ENCODE measurements around the gene SAPCD1. TPM values are rescaled to one million over a fixed set of nuclear protein-coding genes. Genes with fewer than 3 reads are reported as not detected.
"Not testable (repeated sequence)": the region's sequence is repeated elsewhere in the genome, so short reads cannot be mapped to it uniquely, and the experiment has no call there.

SAPCD1 gene
- total RNA-seq, 1 donor from 2014 or later, result 15.0 TPM

DNA sequence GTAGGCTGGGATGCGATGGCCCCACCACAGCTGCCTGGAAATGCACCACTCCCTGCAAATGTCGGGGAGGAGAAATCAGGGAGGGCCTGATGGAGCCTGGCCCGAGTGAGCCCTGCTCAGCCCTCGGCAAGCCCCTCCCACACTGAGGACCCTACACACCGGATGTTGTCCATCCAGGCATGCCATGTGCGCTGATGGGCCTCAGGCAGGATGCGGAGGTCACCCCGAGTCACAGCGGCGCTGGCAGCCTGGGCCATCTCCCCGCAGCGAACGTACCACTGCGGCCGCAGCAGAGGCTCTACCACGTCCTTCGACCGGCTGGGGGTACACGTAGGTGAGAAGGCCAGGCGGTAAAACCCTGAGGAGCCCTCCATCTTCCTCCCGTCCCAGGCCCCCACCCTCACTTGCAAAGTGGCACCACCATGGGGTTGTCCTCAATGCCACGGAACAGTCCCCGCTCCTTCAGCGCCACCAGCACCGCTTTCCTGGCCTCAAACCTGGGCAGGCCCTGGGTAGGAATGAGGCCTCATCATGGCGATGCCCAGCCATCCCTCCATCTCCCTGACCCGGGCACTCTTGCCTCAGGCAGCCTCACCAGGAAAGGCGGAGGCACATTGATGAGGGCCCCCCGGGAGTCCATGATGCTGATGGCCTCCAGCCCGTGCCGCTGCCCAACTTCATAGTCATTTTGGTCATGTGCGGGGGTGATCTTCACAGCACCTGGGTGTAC, 19.8 kb downstream of the SAPCD1 start:
- H3K27me3 Mint-ChIP-seq, result no peaks in the 10 kb centered on the region
- H3K9me3 Mint-ChIP-seq, result no peaks in the 10 kb centered on the region
- H3K36me3 Mint-ChIP-seq (ENCODE audit: low read depth), result peaks cover 57% of the 10 kb centered on the region
- no peak for DNase-seq
- H3K4me1 Mint-ChIP-seq, result peaks cover 7% of the 10 kb centered on the region
- H3K27ac Mint-ChIP-seq, result no peak overlapping the region
- intact Hi-C loops (cut with micrococcal nuclease), result no loop called here
- H3K4me3 Mint-ChIP-seq, result no peak overlapping the region

DNA sequence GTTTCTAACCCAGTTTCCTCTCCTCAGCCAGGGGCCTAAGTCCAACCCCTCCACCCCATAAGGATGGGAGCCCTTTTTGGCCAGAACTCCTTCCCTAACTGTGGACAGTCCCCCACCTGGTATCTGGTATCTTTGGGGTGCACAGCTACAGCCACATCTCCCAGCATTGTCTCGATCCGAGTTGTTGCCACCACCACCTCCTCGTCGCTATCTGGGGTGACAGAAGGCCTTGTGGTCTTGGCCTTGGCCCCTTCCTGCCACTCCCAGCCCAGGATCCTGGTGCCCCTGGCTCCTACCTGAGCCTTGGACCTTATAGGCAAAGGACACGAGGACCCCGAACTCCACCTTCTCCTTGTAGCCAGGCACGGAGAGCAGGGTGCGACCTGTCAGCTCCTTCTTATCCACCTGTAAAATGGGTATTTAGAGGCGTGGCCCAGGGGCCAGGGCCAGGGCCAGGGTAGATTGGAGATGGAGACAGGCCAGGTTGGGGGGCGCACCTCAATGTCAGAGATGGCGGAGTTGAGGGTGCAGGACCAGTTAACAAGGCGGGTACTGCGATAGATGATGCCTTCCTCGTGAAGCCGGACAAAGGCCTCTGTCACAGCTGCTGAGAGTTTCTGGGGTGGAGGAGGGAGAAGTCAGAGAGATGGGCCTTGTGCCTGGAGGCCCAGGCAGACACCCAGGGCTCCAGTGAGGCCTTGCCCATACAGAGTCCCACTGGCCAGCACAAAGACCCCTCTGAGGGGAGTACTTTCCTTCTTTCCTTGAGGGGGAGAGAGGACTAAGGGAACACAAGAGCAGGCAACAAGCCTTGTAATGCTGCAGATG, 21.9 kb downstream of the SAPCD1 start:
- intact Hi-C loops (cut with micrococcal nuclease), result no loop called here
- H3K36me3 Mint-ChIP-seq (ENCODE audit: low read depth), result peaks cover 57% of the 10 kb centered on the region
- H3K4me1 Mint-ChIP-seq, result peaks cover 3% of the 10 kb centered on the region
- DNase-seq, result no peak
- H3K27ac Mint-ChIP-seq, result no peak overlapping the region
- H3K27me3 Mint-ChIP-seq, result no peaks in the 10 kb centered on the region
- no peaks in the 10 kb centered on the region for H3K9me3 Mint-ChIP-seq
- H3K4me3 Mint-ChIP-seq, result no peak overlapping the region

DNA sequence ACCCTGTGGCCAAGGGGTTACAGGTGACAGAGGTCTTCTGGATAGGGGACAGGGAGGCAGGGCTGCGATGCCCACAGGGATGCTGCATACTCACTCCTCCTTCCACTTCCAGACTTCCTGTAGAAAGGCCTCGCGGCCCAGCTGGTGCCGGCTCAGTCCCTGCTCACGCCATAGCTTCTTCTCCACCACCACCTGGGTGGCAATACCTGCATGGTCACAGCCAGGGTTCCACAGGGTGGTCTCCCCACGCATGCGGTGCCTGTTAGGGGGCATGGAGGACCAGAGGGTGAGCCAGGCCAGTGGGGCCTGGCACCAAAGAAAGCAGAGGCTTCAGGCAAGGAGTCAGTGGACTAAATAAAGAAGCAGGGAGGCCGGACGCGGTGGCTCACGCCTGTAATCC, 23.0 kb downstream of the SAPCD1 start:
- H3K36me3 Mint-ChIP-seq (ENCODE audit: low read depth), result peaks cover 52% of the 10 kb centered on the region
- H3K4me1 Mint-ChIP-seq, result peaks cover 3% of the 10 kb centered on the region
- H3K27me3 Mint-ChIP-seq, result no peaks in the 10 kb centered on the region
- H3K27ac Mint-ChIP-seq, result no peak overlapping the region
- DNase-seq, result no peak
- no peak overlapping the region for H3K4me3 Mint-ChIP-seq
- H3K9me3 Mint-ChIP-seq, result no peaks in the 10 kb centered on the region
- intact Hi-C loops (cut with micrococcal nuclease), result no loop called here

DNA sequence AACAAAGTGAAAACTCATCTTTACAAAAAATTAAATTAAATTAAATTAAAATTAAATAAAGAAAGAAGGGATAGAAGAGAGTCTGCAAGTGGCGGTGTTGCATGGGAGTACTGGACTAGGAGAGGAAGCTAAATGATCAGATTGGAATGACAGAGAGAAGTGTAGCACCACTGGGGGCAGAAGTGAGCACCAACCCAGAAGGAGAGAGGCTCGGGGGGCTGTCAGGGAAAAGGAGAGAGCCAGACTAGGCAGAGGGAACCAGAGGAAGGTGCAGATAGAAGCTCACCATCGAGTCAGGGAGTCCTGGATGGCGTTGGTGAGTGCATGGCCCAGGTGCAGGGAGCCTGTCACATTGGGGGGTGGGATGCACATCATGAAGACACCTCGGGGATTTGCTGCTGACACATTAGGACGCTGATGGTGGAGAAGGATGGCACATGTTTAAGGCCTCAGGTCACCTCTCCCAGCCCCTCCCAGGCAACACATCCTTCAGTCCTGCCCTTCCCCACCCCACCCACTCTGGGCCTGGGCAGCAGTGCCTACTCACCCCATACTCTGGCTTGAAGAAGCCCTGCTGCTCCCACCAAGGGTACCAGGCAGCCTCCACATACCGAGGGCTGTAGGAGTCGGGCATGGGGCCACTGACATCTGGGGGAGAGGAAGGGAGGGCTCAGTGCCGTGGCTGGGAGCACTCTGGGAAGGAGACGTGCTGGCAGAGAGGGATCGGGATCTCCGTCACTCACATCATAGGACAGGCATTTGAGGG, 29.1 kb downstream of the SAPCD1 start:
- Mint-ChIP-seq H3K4me1 (peaks cover 20% of the 10 kb centered on the region), H3K4me3 (no peak overlapping the region), H3K36me3 (ENCODE audit: low read depth) (peaks cover 43% of the 10 kb centered on the region), H3K27me3 (no peaks in the 10 kb centered on the region), H3K27ac (peak overlapping the region; percentile 14), H3K9me3 (no peaks in the 10 kb centered on the region)
- peak; percentile 79 for DNase-seq
- intact Hi-C loops (cut with micrococcal nuclease), result loop anchor here (1.0 kb wide), 1 partner anchor 19 kb away; no protein-coding TSS in a partner anchor

DNA sequence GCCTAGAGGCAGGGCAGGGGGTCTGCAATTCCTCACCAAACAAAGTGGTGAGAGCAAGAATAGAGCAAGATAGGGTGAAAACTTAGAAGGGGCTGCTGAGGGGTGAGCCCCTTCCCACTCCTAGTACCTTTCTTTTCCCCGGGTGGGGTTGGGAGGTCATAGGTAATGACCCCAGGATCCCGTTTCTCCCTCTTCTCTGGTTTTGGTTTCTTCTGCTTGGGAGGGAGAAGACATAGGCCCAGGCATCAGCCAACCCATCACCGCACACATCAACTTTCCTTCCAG, 29.6 kb downstream of the SAPCD1 start:
- DNase-seq, result no peak
- peaks cover 42% of the 10 kb centered on the region for H3K36me3 Mint-ChIP-seq (ENCODE audit: low read depth)
- H3K4me1 Mint-ChIP-seq, result peaks cover 22% of the 10 kb centered on the region
- no peak overlapping the region for H3K4me3 Mint-ChIP-seq
- H3K27ac Mint-ChIP-seq, result no peak overlapping the region
- H3K27me3 Mint-ChIP-seq, result no peaks in the 10 kb centered on the region
- intact Hi-C loops (cut with micrococcal nuclease), result no loop called here
- H3K9me3 Mint-ChIP-seq, result no peaks in the 10 kb centered on the region

DNA sequence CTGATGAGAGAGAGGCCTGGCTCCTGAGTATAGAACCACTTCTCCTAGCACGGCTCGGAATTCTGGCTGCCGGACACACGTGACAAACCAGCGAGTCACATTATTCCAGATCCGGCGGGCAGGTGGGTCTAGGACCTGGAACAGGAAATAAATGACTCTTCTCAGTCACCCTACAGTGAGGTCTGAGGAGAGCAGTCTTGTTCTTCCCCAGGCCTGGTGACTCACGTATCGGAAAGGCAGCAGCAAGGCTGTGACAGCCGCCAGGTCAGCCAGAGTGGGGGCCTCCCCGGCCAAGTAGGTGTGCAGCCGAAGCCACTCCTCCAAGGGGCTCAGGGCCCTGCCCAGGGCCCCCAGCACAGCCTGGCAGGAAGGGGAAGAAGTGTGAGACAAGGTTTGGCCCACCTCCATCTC, 30.3 kb downstream of the SAPCD1 start:
- Mint-ChIP-seq H3K4me1 (peaks cover 30% of the 10 kb centered on the region), H3K27ac (peak overlapping the region; percentile 35), H3K27me3 (no peaks in the 10 kb centered on the region), H3K36me3 (ENCODE audit: low read depth) (peaks cover 44% of the 10 kb centered on the region), H3K4me3 (peak overlapping the region; percentile 72), H3K9me3 (no peaks in the 10 kb centered on the region)
- no peak for DNase-seq
- intact Hi-C loops (cut with micrococcal nuclease), result no loop called here

DNA sequence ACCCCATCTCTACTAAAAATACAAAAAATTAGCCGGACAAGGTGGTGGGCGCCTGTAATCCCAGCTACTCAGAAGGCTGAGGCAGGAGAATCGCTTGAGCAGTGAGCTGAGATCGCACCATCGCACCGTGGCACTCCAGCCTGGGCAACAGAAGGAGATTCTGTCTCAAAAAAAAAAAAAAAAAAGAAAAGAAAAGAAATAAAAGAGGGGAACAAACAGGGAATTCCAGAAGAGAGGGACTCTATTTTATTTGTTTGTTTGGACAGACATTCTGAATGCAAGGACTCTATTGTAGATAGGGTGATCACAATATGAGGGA, 31.4 kb downstream of the SAPCD1 start:
- H3K27me3 Mint-ChIP-seq, H3K9me3 Mint-ChIP-seq, DNase-seq: not testable (repeated sequence)
- Mint-ChIP-seq H3K4me3 (peak overlapping the region; percentile 86), H3K27ac (peak overlapping the region; percentile 97), H3K4me1 (peaks cover 37% of the 10 kb centered on the region), H3K36me3 (ENCODE audit: low read depth) (peaks cover 45% of the 10 kb centered on the region)
- intact Hi-C loops (cut with micrococcal nuclease), result loop anchor here (2.0 kb wide), 4 partner anchors 19 to 65 kb away; partner anchors contain the start of genes DDAH2 and HSPA1B

DNA sequence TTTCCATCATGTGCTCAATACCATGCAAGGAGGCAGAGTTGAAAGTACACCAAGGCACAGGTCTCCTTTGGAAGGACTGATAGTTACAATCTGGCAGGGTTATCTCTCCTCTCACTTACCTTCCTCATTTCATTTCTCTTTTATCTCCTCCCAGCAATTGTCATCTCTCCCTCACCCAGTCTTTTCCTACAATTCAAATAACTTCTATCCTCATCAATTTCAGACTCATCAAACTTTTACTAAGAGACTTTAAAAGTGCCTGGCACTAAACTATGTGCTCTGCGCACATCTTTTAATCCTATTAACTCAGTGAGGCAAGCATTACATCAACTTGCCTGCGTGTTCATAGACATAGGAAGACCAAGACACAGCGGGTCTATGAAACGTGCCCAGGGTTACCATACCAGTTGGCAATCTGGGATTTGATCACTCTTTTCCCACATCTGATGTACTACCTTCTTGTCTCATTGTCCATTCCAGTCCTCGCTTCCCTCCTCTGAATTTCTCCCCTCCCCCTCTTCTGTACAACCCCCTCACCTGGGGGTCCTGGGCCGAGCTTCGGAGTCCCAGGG, 31.9 kb downstream of the SAPCD1 start:
- Mint-ChIP-seq H3K27ac (peak overlapping the region; percentile 97), H3K27me3 (no peaks in the 10 kb centered on the region), H3K4me1 (peaks cover 36% of the 10 kb centered on the region), H3K9me3 (no peaks in the 10 kb centered on the region), H3K36me3 (ENCODE audit: low read depth) (peaks cover 42% of the 10 kb centered on the region), H3K4me3 (peak overlapping the region; percentile 86)
- intact Hi-C loops (cut with micrococcal nuclease), result loop anchor here (2.0 kb wide), 4 partner anchors 18 to 66 kb away; partner anchors contain the start of genes DDAH2 and HSPA1B
- DNase-seq, result no peak

DNA sequence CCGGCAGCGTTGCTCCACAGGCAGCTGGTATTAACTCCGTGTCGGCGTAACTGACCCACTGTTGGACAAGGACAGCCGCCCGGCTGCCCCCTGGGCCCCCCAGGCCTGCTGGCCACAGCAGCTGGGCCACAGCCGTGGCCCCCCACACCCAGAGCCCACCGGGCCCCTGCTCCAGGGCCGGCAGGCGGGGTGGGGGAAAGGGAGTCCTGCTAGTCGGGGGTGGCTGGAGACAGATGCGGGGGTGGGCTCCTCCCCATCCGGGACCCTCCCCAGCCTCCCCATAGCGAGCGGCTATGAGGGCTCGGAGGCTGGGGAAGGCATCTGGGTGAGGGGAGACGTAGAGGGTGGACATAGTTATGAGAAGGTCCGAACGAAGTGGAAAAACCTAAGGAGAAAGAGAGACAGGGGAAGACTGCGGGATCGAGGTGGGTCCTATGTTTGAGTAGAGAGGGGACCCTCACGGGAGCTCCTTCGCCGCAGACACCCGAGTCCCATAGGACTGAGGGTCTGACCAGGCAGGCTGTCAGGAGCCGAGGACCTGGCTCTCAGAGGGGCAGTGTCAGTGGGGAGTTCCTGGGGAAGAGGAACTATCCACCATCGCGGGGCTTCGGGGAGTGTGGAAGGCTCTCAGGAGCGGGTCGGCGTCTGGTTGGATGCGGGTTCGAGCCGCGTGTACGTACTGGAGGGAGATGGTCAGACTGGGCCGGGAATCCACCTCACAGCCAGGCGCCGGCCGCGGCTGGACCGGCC, 32.6 kb downstream of the SAPCD1 start:
- DNase-seq, result peak; percentile 68
- Mint-ChIP-seq H3K4me3 (peak overlapping the region; percentile 86), H3K27me3 (no peaks in the 10 kb centered on the region), H3K9me3 (no peaks in the 10 kb centered on the region), H3K36me3 (ENCODE audit: low read depth) (peaks cover 37% of the 10 kb centered on the region), H3K4me1 (peaks cover 36% of the 10 kb centered on the region), H3K27ac (peak overlapping the region; percentile 97)
- intact Hi-C loops (cut with micrococcal nuclease), result loop anchor here (1.0 to 2.0 kb wide), 6 partner anchors 12 to 66 kb away; partner anchors contain the start of genes DDAH2, HSPA1B and VWA7

DNA sequence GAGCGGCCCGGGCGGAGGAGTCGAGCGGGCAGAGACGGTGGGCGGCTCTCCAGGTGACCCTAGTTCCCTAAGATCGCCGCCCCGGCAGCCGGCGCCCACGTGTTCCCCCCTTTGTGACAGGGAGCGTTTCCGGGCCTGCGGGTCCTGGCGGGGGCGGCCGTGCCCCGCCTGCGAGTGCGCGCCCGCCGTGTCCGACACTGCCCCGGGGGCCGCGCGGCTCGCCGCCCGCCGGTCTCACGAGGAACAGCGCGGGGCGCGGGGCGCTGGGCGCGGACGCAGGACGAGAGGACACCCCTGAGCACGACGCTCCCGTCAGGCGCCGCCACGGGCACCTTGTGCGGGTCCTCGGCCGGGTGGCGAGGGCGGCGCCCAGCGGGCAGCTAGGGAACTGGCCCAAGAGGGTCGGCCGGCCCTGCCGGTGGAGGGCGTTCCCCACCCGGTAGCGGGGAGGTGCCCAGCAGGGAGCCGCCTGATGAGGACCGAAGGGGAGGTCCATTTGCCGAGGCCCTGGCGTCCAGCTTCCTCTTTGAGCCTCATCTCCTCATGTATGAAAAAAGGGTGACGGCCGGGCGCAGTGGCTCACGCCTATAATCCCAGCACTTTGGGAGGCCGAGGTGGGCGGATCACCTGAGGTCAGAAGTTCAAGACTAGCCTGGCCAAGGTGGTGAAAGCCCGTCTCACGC, 33.3 kb downstream of the SAPCD1 start, which contains the start of gene VARS1:
Gene VARS1, minus strand, starts transcription at position 137 of the 683 bp plus-strand sequence. CDS start 535 bp downstream, outside the sequence.
- peak within 1 kb of the TSS; percentile 86 for H3K4me3 Mint-ChIP-seq
- intact Hi-C loops (cut with micrococcal nuclease), result loop anchor here (1.0 to 2.0 kb wide), 6 partner anchors 12 to 67 kb away; partner anchors contain the start of genes DDAH2, HSPA1B and VWA7
- H3K36me3 Mint-ChIP-seq (ENCODE audit: low read depth), result peaks cover 33% of the 10 kb centered on the region

DNA sequence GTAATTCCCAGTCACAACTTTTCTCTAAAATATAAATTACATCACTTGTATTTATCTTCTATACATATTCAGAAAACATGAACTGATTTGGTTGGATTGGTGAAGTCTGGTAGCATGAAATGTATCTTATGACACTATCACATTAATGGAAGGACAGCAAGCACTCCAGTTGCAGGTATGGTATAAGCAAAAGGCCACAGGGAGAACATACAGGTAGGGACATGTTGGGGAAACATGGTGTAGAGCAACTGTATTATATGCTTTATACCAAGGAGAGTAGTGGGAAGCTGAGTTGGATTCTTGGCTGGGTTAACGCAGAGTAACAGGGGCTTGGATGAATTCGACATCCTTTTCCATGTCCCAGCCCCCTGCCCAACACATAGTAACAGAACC, 34.5 kb downstream of the SAPCD1 start:
- DNase-seq, result no peak
- intact Hi-C loops (cut with micrococcal nuclease), result no loop called here
- Mint-ChIP-seq H3K36me3 (ENCODE audit: low read depth) (peaks cover 33% of the 10 kb centered on the region), H3K4me3 (peak overlapping the region; percentile 13), H3K27me3 (no peaks in the 10 kb centered on the region), H3K9me3 (no peaks in the 10 kb centered on the region), H3K4me1 (peaks cover 33% of the 10 kb centered on the region), H3K27ac (peak overlapping the region; percentile 69)

More for the DNA sequence above, 33.3 kb downstream of the SAPCD1 start, which contains the start of gene VARS1:
- Mint-ChIP-seq H3K27ac (peak within 1 kb of the TSS; percentile 97), H3K4me1 (peaks cover 34% of the 10 kb centered on the region), H3K27me3 (no peaks in the 10 kb centered on the region), H3K9me3 (no peaks in the 10 kb centered on the region)
- peak; percentile 96 for DNase-seq

DNA sequence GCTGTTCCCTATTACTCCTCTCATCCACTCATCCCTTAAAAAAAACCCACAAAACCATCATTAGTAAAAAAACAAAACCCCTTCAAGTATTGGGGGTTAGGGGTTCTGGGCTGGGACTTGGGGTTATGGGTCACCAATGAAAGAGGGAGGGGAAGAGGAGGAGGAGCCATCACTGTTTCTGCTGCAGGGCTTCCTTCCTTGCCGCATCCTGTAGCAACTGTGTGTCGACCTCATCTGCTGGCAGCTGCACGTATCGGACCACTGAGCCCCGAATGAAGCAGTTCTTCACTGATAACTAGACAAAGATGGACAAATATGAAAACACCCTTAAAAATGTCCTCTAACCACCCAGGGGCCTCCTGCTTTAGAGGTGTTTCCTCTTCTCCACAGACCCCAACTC, 35.1 kb downstream of the SAPCD1 start:
- no peaks in the 10 kb centered on the region for H3K9me3 Mint-ChIP-seq
- DNase-seq, result peak; percentile 84

More for the DNA sequence above, 35.1 kb downstream of the SAPCD1 start:
- peaks cover 31% of the 10 kb centered on the region for H3K36me3 Mint-ChIP-seq (ENCODE audit: low read depth)
- peaks cover 33% of the 10 kb centered on the region for H3K4me1 Mint-ChIP-seq
- H3K4me3 Mint-ChIP-seq, result peak overlapping the region; percentile 76
- no peaks in the 10 kb centered on the region for H3K27me3 Mint-ChIP-seq
- intact Hi-C loops (cut with micrococcal nuclease), result no loop called here
- H3K27ac Mint-ChIP-seq, result peak overlapping the region; percentile 85
